GM10266 (cell line): ENCODE data around the gene FAAH.

ENCODE experiments used
- DNase-seq: peaks from one replicate; pipeline ENCODE4 v3.0.0; 2012; ENCODE audit errors: extremely low spot score
- TF ChIP-seq, protein P1 (sequence below): IDR thresholded peaks from 2 replicates; pipeline ENCODE4 v1.5.1; 2012; ENCODE audit warnings: mild to moderate bottlenecking, low read depth; ENCODE audit not compliant: control insufficient read depth, insufficient read depth; ENCODE audit errors: missing control alignments

The FAAH gene

GRCh38 chr1:46447499-46448108, 53.5 kb downstream of the FAAH start:
- TF ChIP-seq, protein P1, sequence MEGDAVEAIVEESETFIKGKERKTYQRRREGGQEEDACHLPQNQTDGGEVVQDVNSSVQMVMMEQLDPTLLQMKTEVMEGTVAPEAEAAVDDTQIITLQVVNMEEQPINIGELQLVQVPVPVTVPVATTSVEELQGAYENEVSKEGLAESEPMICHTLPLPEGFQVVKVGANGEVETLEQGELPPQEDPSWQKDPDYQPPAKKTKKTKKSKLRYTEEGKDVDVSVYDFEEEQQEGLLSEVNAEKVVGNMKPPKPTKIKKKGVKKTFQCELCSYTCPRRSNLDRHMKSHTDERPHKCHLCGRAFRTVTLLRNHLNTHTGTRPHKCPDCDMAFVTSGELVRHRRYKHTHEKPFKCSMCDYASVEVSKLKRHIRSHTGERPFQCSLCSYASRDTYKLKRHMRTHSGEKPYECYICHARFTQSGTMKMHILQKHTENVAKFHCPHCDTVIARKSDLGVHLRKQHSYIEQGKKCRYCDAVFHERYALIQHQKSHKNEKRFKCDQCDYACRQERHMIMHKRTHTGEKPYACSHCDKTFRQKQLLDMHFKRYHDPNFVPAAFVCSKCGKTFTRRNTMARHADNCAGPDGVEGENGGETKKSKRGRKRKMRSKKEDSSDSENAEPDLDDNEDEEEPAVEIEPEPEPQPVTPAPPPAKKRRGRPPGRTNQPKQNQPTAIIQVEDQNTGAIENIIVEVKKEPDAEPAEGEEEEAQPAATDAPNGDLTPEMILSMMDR = no peak
- DNase-seq = no peak

DNA sequence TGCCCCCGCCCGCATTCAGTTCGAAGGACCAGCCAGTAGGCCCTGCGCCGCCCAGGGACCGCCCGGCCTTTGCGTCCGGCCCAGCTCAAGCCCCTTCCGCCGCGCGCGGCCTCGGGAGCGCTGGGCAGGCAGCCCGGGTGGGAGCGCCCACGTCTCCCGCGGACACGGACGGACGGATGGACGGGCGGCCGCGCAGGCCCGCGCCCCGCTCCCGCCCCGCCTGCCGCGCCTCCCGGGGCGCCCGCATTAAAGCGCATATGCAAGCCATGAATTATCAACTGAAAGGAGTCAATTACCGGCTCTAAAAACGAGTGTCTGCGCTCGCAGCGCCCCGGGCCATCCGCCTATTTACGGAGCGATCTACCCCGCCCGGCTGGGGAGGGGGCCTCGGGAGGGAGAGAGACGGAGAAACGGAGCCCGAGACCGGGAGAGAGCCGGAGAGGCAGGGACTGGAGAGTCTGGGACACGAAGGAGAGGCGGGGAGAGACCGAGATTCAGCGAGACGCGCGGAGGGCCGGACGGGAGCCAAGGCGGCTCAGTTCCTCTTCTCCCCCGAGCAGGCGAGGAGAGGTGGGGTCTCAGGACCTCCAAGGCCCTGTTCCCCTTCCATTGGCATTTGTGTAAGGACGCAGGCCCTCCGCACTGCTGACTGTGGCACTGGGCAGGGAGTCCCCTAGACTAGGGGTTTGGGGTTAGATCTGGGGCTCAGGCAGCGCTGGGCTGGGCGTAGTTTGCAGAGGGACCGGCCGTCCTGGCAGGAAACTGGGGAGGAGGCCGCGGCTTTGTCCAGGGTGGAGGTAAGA, 54.2 kb downstream of the FAAH start:
- TF ChIP-seq, protein P1 = no peak
- no peak for DNase-seq

GRCh38 chr1:46449223-46450159, 55.4 kb downstream of the FAAH start:
- DNase-seq = no peak
- TF ChIP-seq, protein P1 = no peak

- TF ChIP-seq, protein P1 = no peak
- no peak for DNase-seq
These were observed 56.0 kb downstream of the FAAH start for GRCh38 chr1:46450160-46450517.

DNA sequence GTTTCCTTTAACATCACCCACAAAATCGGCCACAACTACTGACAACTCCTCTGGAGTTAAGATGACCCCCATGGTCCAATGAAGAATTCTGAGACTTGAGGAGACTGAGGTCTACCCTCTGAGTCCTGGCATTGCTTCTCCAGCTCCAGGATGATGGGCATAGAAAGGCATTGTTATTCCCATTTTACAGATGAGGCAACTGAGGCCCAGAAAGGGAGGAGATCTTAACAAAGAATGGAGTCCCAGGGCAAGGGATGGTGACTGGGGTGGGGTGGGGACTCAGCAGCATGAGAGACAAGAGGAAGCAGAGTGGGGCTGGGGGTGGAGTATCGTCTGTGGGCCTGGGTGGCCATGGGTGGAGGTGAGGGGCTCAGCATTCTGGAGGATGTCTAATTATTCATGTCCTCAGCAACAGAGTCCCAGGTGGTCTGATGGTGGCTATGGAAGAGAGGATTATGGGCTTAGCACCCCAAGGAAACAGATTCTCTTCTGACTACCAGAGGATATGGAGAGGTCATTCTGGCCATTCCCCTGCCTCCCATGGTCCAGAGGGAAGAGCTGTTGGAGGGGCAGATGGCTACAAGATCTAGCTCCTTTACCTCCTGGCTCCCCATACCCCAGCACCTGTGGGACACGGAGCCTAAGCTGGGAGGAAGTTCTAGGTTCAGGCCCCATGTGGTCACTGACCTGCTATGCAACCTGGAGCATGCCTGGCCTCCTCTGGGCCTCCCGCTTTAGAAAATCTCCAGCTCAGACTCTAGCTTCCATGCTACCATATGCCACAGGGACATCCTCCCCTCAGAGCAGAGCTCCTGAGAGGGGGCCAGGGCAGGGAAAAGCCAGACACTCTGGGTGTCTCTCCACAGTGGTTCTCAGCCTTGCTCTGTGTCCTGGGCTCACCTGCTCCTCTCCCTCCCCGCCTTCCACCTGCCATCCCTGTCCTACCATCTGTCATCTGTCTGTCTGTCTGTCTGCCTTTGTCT, 58.1 kb downstream of the FAAH start:
- TF ChIP-seq, protein P1 = no peak
- no peak for DNase-seq

DNA sequence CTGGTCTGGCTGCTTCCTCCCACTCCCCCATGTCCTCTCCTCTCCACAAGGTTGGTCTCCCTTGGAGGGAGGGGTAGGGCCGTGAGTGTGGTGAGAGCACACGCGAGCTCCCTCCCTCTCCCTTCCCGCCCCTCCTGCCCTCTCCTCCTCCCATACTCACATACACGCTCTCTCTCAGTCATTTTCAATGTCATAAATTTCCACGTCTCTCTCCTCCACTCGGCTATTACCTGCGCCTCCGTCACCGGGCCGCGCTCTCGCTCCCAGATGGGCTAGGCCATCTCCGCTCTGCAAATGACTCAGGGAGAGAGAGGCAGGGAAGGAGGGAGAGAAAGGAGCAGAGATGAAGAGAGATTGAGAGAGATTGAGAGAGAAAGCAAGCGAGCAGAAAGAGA, 58.8 kb downstream of the FAAH start:
- TF ChIP-seq, protein P1 = no peak
- DNase-seq = no peak
